Astrocyte of the spinal cord (primary cell): ENCODE measurements around the gene GABRG3.

Experiments used
- DNase-seq: peaks from one replicate; pipeline ENCODE4 v3.0.0; 2011; ENCODE audit warnings: low read depth, low spot score
- H3K4me3 ChIP-seq: 2 replicates; pipeline ENCODE4 v1.5.1; 2011; ENCODE audit warnings: low read depth, mild to moderate bottlenecking, low read length, moderate library complexity
- in situ Hi-C: cut with HindIII; loops from 2 replicates; pipeline ENCODE4 v1.10.0; 2017; ENCODE audit warnings: low sequenced_read_pairs
- TF ChIP-seq, protein P1 (sequence below): IDR thresholded peaks from 2 replicates; pipeline ENCODE4 v1.5.1; 2012; ENCODE audit warnings: low read depth, mild to moderate bottlenecking, low read length, inconsistent platforms

Gene GABRG3

GRCh38 chr15:27336676-27337075 is 365.7 kb downstream of the GABRG3 start:
- in situ Hi-C loops, result no loop called here
- TF ChIP-seq, protein P1, sequence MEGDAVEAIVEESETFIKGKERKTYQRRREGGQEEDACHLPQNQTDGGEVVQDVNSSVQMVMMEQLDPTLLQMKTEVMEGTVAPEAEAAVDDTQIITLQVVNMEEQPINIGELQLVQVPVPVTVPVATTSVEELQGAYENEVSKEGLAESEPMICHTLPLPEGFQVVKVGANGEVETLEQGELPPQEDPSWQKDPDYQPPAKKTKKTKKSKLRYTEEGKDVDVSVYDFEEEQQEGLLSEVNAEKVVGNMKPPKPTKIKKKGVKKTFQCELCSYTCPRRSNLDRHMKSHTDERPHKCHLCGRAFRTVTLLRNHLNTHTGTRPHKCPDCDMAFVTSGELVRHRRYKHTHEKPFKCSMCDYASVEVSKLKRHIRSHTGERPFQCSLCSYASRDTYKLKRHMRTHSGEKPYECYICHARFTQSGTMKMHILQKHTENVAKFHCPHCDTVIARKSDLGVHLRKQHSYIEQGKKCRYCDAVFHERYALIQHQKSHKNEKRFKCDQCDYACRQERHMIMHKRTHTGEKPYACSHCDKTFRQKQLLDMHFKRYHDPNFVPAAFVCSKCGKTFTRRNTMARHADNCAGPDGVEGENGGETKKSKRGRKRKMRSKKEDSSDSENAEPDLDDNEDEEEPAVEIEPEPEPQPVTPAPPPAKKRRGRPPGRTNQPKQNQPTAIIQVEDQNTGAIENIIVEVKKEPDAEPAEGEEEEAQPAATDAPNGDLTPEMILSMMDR, result no peak
- DNase-seq, result peak; percentile 42
- H3K4me3 ChIP-seq, result no peak overlapping the region

DNA sequence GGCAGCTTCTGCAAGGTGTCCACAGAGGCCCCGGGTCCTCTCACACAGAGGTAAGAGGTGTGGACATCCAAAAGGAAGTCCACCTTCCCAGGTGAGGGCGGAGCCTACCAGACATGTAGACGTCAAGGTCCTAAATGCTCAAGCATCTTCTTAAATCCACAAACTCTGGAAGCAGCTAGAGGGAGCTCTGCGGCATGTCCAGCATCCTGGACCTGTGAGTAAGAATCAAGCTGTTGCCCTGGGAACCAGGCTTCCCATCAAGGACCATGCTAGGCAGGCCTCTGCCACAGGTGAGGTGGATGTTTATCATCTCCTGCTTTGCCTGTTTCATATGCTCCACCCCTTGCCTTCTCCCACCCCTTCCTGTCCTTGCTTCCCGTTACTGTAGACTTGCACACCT is 368.2 kb downstream of the GABRG3 start:
- in situ Hi-C loops, result no loop called here
- TF ChIP-seq, protein P1, result no peak
- DNase-seq, result no peak
- H3K4me3 ChIP-seq, result no peak overlapping the region

GRCh38 chr15:27341780-27342343 is 370.9 kb downstream of the GABRG3 start:
- in situ Hi-C loops, result no loop called here
- TF ChIP-seq, protein P1, result no peak
- no peak overlapping the region for H3K4me3 ChIP-seq
- no peak for DNase-seq

DNA sequence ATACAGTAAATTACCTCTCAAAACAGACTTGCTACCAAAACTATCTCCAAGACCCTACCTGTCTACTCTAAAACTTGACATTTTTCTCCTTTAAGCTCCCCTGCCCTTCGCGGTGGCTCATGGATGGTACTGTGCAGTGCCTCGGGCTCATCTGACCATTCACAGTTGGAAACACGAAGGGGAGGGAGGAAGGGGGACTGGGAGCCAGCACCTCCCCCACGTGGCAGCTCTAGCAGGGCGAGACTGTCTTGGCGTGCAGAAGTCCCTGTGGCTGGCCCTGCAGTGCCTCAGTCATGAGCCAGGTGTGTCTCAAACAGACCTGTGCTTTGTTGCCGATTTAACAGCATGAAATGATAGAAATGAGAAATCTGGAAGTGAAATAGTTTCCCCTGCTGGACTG is 372.0 kb downstream of the GABRG3 start:
- TF ChIP-seq, protein P1, result no peak
- H3K4me3 ChIP-seq, result no peak overlapping the region
- no peak for DNase-seq
- in situ Hi-C loops, result no loop called here

- no peak for DNase-seq
- no peak overlapping the region for H3K4me3 ChIP-seq
- in situ Hi-C loops, result no loop called here
- TF ChIP-seq, protein P1, result no peak
These were observed 381.2 kb downstream of the GABRG3 start for GRCh38 chr15:27352136-27352535.

DNA sequence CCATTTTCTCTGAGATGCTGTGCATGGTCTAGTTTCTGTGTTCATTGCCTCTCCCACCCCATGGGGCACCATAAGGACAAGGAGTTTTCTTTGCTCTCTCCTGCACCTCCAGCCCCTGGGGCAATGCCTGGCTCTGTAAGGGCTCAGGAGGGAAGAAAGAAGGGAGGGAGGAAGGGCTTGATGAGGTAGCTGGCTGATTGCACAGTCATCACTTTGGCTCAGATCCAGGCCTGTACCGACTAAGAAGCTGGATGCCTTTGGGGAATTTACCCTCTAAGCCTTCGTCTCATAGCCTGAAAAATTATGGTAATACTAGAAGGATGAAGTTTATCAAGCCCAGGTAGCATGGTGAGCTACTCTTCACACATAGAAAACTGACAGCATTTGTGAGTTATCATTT is 382.9 kb downstream of the GABRG3 start:
- DNase-seq, result peak; percentile 56
- TF ChIP-seq, protein P1, result no peak
- H3K4me3 ChIP-seq, result no peak overlapping the region
- in situ Hi-C loops, result no loop called here
